ENCODE data around the gene CHCHD10.

DNA sequence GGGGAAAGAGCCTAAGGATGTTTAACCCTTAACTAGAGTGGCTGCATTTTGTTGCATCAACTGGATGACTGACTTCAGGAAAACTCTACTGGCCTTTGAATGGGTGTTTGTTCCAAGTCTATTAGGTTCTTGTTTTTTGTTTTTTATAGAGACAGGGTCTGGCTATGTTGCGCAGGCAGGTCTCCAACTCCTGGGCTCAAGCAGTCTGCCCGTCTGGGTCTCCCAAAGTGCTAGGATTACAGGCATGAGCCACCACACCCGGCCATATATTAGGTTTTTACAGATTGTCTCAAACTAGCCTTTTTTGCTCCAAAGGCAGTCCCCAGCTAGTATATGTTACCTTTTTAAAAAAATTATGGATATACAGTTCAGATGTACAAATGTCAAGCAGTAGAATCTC is 20.1 kb upstream of the CHCHD10 start:
- TF ChIP-seq GATA2 (IDR thresholded peaks at IDR 0.05; ENCODE audit: low read depth, low read length): no peak
- TF ChIP-seq GATA3 (IDR thresholded peaks at IDR 0.05; ENCODE audit: low read depth, low read length): no peak

All from SH-SY5Y (cell line).